ENCODE measurements around the gene KLK13.

KLK13 gene

DNA sequence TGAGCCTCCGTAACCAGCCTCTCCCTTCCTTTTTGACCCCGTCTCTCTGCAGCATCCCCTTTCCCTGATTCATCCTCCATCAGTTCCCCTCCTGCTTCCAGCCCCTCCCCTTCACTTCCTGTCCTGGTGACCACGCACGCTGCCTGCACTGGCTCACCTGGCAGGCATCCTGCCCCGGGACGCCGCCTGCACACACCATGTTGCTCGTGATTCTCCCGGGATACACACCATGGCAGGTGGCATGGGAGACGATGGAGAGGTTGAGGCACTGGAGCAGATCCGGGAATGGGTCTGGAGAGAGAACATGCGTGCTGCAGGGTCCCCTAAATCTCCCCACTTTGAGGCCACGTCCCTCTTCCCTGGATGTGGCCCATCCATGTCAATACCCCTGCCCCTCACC, 34.3 kb downstream of the KLK13 start:
- DNase-seq (ENCODE audit: low read depth in 2 of 2): no peak
- TF ChIP-seq CTCF (IDR thresholded peaks at IDR 0.05; ENCODE audit: low read depth, low read length): no peak
- no peak overlapping the region for H3K4me3 ChIP-seq (replicated peaks in 1 of 2; ENCODE audit: low read depth in 2 of 2, low read length in 2 of 2)

- no peak for DNase-seq (ENCODE audit: low read depth in 2 of 2)
- no peak overlapping the region for H3K4me3 ChIP-seq (replicated peaks in 1 of 2; ENCODE audit: low read depth in 2 of 2, low read length in 2 of 2)
- TF ChIP-seq CTCF (IDR thresholded peaks at IDR 0.05; ENCODE audit: low read depth, low read length): no peak
Measured at GRCh38 chr19:51029718-51030117, 35.2 kb downstream of the KLK13 start.

DNA sequence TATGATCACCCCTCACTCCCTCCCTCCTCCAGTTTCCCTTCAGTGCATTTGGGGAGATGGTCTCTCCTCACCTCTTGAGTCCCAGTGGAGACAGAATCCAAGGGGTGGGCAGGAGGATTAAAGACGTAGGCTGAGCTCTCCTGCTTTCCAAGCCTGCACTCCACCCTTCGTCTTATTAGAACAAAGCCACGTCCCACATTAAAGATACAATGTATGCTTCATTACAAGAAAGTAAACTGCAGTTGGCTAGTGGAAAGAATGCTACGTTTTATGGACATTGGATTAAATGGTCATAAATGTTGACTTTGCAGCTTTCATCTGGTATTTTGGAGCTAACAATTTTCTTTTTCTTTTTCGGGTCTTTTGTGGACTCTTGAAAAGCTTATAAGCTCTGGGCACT, 37.0 kb downstream of the KLK13 start:
- no peak for TF ChIP-seq CTCF (IDR thresholded peaks at IDR 0.05; ENCODE audit: low read depth, low read length)
- H3K4me3 ChIP-seq (replicated peaks in 1 of 2; ENCODE audit: low read depth in 2 of 2, low read length in 2 of 2): no peak overlapping the region
- no peak for DNase-seq (ENCODE audit: low read depth in 2 of 2)

DNA sequence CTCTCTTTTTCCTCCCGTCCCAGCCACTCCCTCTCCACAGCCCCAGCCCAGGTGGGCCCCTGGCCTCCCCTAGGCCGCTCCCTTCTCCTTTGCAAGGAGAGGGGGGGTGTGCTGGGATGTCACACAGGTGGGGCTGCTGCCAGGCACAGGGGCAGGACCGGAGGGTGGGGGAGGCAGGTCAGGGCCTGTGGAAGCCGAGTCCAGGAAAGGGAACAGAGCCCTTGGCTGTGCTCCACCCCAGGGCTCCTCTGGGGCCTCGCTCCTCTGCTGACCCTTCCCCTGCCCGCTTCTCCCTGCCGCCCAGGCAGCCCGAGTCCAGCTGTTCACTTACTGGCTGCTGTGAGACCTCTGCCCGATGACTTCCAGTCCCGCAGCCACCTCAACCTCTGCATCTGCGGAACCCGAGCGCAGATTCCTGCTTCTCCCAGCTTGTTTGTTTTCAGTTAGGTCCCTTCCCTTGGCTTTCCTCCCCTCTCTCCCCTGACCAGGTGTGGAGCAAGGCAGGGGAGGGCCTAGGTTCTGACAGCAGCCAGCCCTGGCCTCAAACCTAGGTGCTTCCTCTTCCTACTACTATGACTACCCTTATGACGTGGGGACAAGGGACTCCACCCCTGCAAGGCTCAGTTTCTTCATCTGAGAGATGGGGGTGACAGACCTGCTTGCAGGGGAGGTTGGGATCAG, 37.6 kb downstream of the KLK13 start:
- TF ChIP-seq CTCF (IDR thresholded peaks at IDR 0.05; ENCODE audit: low read depth, low read length): no peak
- H3K4me3 ChIP-seq (replicated peaks in 1 of 2; ENCODE audit: low read depth in 2 of 2, low read length in 2 of 2): no peak overlapping the region
- DNase-seq (ENCODE audit: low read depth in 2 of 2): no peak

GRCh38 chr19:51026554-51026831, 38.4 kb downstream of the KLK13 start, which contains the start of gene KLK11:
Gene KLK11, minus strand, starts transcription at chr19:51026616. Its CDS starts 985 bp downstream, at chr19:51025631.
- no peak for TF ChIP-seq CTCF (IDR thresholded peaks at IDR 0.05; ENCODE audit: low read depth, low read length)
- no peak for DNase-seq (ENCODE audit: low read depth in 2 of 2)
- no peak within 1 kb of the TSS for H3K4me3 ChIP-seq (replicated peaks in 1 of 2; ENCODE audit: low read depth in 2 of 2, low read length in 2 of 2)

- H3K4me3 ChIP-seq (replicated peaks in 1 of 2; ENCODE audit: low read depth in 2 of 2, low read length in 2 of 2): no peak overlapping the region
- no peak for TF ChIP-seq CTCF (IDR thresholded peaks at IDR 0.05; ENCODE audit: low read depth, low read length)
- DNase-seq (ENCODE audit: low read depth in 2 of 2): no peak
Measured at GRCh38 chr19:51025809-51026553, 38.9 kb downstream of the KLK13 start.

Data from cardiac fibroblast (primary cell).